AG04449 (cell line): ENCODE results near the gene TRIM27.
"Not testable (repeated sequence)": the region's sequence is repeated elsewhere in the genome, so short reads cannot be mapped to it uniquely, and the experiment has no call there.

Source experiments
- CTCF ChIA-PET: fragments of 350-600 bp; formaldehyde crosslinking; extraction: SDS; loops from one replicate; lab custom pipeline; 2021; ENCODE audit warnings: antibody characterized with exemption; lab: Yijun Ruan, JAX
- POLR2A ChIA-PET: fragments of 400-600, 350-600 bp; formaldehyde crosslinking; extraction: SDS; loops from one replicate; lab custom pipeline; 2020; ENCODE audit warnings: antibody characterized with exemption, inconsistent platforms; lab: Yijun Ruan, JAX
- DNase-seq: peaks from one replicate; pipeline ENCODE4 v3.0.0-alpha.2; 2010; ENCODE audit warnings: low read depth, low spot score
- H3K4me3 ChIP-seq: 2 replicates; pipeline ENCODE4 v1.5.1; 2011; ENCODE audit warnings: low read depth, mild to moderate bottlenecking, control low read depth, low read length
- TF ChIP-seq, protein P1 (sequence below): IDR thresholded peaks from one replicate; pipeline ENCODE4 v1.5.1; 2011; ENCODE audit warnings: mild to moderate bottlenecking, moderate library complexity, low read length, control low read depth, inconsistent platforms; ENCODE audit not compliant: insufficient read depth; ENCODE audit errors: missing control alignments

TRIM27 gene

DNA sequence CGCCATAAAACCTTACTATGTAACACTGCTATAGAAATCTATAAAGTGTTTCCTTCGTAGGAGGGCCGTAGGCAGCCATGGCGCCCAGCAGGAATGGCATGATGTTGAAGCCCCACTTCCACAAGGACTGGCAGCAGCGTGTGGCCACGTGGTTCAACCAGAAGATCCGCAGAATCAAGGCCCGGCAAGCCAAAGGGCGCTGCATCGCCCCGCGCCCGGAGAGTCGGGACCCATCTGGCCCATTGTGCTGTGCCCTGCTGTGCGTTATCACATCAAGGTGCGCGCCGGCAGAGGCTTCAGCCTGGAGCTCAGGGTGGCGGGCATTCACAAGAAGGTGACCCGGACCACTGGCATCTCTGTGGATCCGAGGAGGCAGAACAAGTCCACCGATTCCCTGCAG lies 62.4 kb downstream of the TRIM27 start:
- TF ChIP-seq, protein P1, sequence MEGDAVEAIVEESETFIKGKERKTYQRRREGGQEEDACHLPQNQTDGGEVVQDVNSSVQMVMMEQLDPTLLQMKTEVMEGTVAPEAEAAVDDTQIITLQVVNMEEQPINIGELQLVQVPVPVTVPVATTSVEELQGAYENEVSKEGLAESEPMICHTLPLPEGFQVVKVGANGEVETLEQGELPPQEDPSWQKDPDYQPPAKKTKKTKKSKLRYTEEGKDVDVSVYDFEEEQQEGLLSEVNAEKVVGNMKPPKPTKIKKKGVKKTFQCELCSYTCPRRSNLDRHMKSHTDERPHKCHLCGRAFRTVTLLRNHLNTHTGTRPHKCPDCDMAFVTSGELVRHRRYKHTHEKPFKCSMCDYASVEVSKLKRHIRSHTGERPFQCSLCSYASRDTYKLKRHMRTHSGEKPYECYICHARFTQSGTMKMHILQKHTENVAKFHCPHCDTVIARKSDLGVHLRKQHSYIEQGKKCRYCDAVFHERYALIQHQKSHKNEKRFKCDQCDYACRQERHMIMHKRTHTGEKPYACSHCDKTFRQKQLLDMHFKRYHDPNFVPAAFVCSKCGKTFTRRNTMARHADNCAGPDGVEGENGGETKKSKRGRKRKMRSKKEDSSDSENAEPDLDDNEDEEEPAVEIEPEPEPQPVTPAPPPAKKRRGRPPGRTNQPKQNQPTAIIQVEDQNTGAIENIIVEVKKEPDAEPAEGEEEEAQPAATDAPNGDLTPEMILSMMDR = no peak
- ChIA-PET CTCF (no interaction called here), POLR2A (no interaction called here)
- DNase-seq = no peak
- no peak overlapping the region for H3K4me3 ChIP-seq

DNA sequence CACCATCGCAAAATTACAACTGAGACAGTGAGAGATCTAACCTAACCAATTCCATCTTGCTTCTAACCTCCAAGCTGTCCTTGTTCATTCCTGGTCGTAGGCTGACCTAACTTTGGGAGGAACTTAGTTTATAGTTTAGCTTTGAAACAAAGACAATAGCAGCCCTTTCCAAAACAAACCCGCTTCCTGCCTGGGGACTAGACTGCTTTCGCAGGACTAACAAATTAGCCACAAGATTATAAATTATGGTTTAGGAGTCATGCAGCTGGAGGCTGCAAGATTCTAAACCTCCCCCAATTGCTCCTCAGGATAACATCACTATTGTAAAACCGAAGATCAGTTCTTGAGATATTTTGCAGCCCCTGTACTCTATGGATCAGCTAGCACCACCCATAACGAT lies 63.2 kb downstream of the TRIM27 start:
- CTCF ChIA-PET = interaction anchor here (1.0 kb wide), 1 partner anchor 21 kb away, joined by 3 read pairs; no protein-coding TSS in a partner anchor
- TF ChIP-seq, protein P1 = no peak
- no peak for DNase-seq
- no peak overlapping the region for H3K4me3 ChIP-seq
- POLR2A ChIA-PET = no interaction called here

DNA sequence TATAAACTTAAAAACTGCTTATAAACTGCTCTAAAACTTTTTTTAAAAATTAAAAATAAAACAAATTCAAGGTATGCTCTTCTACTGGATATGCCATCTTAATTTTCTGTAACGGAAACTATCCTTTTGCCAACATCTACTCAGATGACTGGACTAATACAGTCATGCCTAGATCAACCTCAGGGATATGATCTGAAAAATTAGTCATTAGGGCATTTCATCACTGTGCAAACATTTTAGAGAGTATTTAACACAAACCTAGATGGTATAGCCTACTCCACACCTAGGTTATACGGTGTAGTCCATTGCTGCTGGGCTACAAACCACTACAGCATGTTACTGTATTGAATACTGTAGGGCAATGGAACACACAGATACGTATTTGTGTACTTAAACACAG lies 64.8 kb downstream of the TRIM27 start:
- ChIA-PET CTCF (no interaction called here), POLR2A (no interaction called here)

GRCh38 chr6:28856620-28857005 lies 67.2 kb downstream of the TRIM27 start:
- TF ChIP-seq, protein P1 = no peak
- POLR2A ChIA-PET = no interaction called here
- DNase-seq = no peak
- no peak overlapping the region for H3K4me3 ChIP-seq
- CTCF ChIA-PET = no interaction called here

More for the DNA sequence above, 64.8 kb downstream of the TRIM27 start:
- no peak overlapping the region for H3K4me3 ChIP-seq
- TF ChIP-seq, protein P1 = no peak
- no peak for DNase-seq

DNA sequence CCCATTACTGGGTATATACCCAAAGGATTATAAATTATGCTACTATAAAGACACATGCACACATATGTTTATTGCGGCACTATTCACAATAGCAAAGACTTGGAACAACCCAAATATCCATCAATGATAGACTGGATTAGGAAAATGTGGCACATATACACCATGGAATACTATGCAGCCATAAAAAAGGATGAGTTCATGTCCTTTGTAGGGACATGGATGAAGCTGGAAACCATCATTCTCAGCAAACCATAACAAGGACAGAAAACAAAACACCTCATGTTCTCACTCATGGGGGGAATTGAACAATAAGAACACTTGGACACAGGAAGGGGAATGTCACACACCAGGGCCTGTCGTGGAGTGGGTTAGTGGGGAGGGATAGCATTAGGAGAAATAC lies 69.4 kb downstream of the TRIM27 start:
- H3K4me3 ChIP-seq, CTCF ChIA-PET, DNase-seq, POLR2A ChIA-PET: not testable (repeated sequence)
